CD4-positive, alpha-beta T cell treated with Interleukin-2 at 100 ng/mL for 4 hours (primary cell): ENCODE measurements around the gene ZNF800.

Source experiments
- DNase-seq: peaks from one replicate; pipeline ENCODE4 v3.0.0-alpha.2; 2020; ENCODE audit warnings: low spot score

The ZNF800 gene

GRCh38 chr7:127347567-127348246 lies 44.8 kb downstream of the ZNF800 start:
- DNase-seq = peak; percentile 65

- DNase-seq = no peak
Observed at GRCh38 chr7:127346575-127347256, 45.8 kb downstream of the ZNF800 start.

- DNase-seq = no peak
Observed at GRCh38 chr7:127342596-127342995, 49.9 kb downstream of the ZNF800 start.

GRCh38 chr7:127338122-127338521 lies 54.4 kb downstream of the ZNF800 start:
- no peak for DNase-seq

- DNase-seq = no peak
Observed at GRCh38 chr7:127337581-127337980, 54.9 kb downstream of the ZNF800 start.

- no peak for DNase-seq
Observed at GRCh38 chr7:127336458-127336857, 56.0 kb downstream of the ZNF800 start.

GRCh38 chr7:127332880-127333279 lies 59.6 kb downstream of the ZNF800 start:
- DNase-seq = no peak

- DNase-seq = no peak
Observed at GRCh38 chr7:127330070-127330469, 62.4 kb downstream of the ZNF800 start.

- DNase-seq = no peak
Observed at GRCh38 chr7:127322832-127323493, 69.5 kb downstream of the ZNF800 start.

- DNase-seq = peak; percentile 32
Observed at GRCh38 chr7:127322351-127322750, 70.2 kb downstream of the ZNF800 start.

GRCh38 chr7:127320974-127321373 lies 71.5 kb downstream of the ZNF800 start:
- no peak for DNase-seq
